ENCODE results near the gene XXYLT1.
"Not testable (repeated sequence)": the region's sequence is repeated elsewhere in the genome, so short reads cannot be mapped to it uniquely, and the experiment has no call there.

XXYLT1 gene

GRCh38 chr3:195113048-195113447, 157.9 kb downstream of the XXYLT1 start:
- DNase-seq (ENCODE audit: low read depth): no peak

GRCh38 chr3:195112361-195112791, 158.6 kb downstream of the XXYLT1 start:
- DNase-seq (ENCODE audit: low read depth): no peak

- DNase-seq (ENCODE audit: low read depth): no peak
Observed at GRCh38 chr3:195111766-195112165, 159.2 kb downstream of the XXYLT1 start.

- DNase-seq (ENCODE audit: low read depth): no peak
Observed at GRCh38 chr3:195111319-195111705, 159.6 kb downstream of the XXYLT1 start.

- no peak for DNase-seq (ENCODE audit: low read depth)
Observed at GRCh38 chr3:195110647-195111318, 160.2 kb downstream of the XXYLT1 start.

GRCh38 chr3:195109098-195109657, 161.8 kb downstream of the XXYLT1 start:
- no peak for DNase-seq (ENCODE audit: low read depth)

GRCh38 chr3:195107593-195107992, 163.4 kb downstream of the XXYLT1 start:
- no peak for DNase-seq (ENCODE audit: low read depth)

- DNase-seq (ENCODE audit: low read depth): not testable (repeated sequence)
Observed at GRCh38 chr3:195107031-195107430, 163.9 kb downstream of the XXYLT1 start.

- peak; percentile 57 for DNase-seq (ENCODE audit: low read depth)
Observed at GRCh38 chr3:195106418-195106906, 164.5 kb downstream of the XXYLT1 start.

GRCh38 chr3:195105841-195106417, 165.0 kb downstream of the XXYLT1 start:
- DNase-seq (ENCODE audit: low read depth): no peak

GRCh38 chr3:195105389-195105788, 165.6 kb downstream of the XXYLT1 start:
- DNase-seq (ENCODE audit: low read depth): no peak

GRCh38 chr3:195104340-195104739, 166.6 kb downstream of the XXYLT1 start:
- no peak for DNase-seq (ENCODE audit: low read depth)

GRCh38 chr3:195103623-195104022, 167.3 kb downstream of the XXYLT1 start:
- no peak for DNase-seq (ENCODE audit: low read depth)

- DNase-seq (ENCODE audit: low read depth): no peak
Observed at GRCh38 chr3:195102609-195103467, 168.1 kb downstream of the XXYLT1 start.

- DNase-seq (ENCODE audit: low read depth): no peak
Observed at GRCh38 chr3:195101927-195102608, 168.9 kb downstream of the XXYLT1 start.

- no peak for DNase-seq (ENCODE audit: low read depth)
Observed at GRCh38 chr3:195101001-195101583, 169.9 kb downstream of the XXYLT1 start.

GRCh38 chr3:195099951-195100785, 170.8 kb downstream of the XXYLT1 start:
- no peak for DNase-seq (ENCODE audit: low read depth)

GRCh38 chr3:195098741-195099525, 172.0 kb downstream of the XXYLT1 start:
- DNase-seq (ENCODE audit: low read depth): no peak

- no peak for DNase-seq (ENCODE audit: low read depth)
Observed at GRCh38 chr3:195097331-195098255, 173.4 kb downstream of the XXYLT1 start.
